Breast epithelium (tissue), 4 donors: ENCODE measurements around the gene UBAC2. TPM values are rescaled to one million over a fixed set of nuclear protein-coding genes. Genes with fewer than 3 reads are reported as not detected.
"Not testable (repeated sequence)": the region's sequence is repeated elsewhere in the genome, so short reads cannot be mapped to it uniquely, and the experiment has no call there.

Experiments
- DNase-seq, 2 donors: peaks; one replicate each; pipeline ENCODE4 v3.0.0-alpha.2; 2019; ENCODE audit warnings: low spot score in 2 of 2
- H3K27ac ChIP-seq, 2 donors: fragments of 200-600 bp; sonication (generic) in 1 of 2; one replicate each; pipeline ENCODE4 v1.5.1; 2016 to 2019; ENCODE audit warnings: mild to moderate bottlenecking in 1 of 2
- H3K27me3 ChIP-seq, 2 donors: fragments of 200-600 bp; sonication (generic) in 1 of 2; one replicate each; pipeline versions ENCODE4 v1.5.1 to v1.6.0; 2017 to 2019; ENCODE audit warnings: control low read depth in 1 of 2, mild to moderate bottlenecking in 1 of 2
- H3K36me3 ChIP-seq: fragments of 200-600 bp; one replicate; pipeline ENCODE4 v1.5.1; 2019
- H3K4me1 ChIP-seq, 2 donors: fragments of 200-600 bp; sonication (generic); one replicate each; pipeline ENCODE4 v1.5.1; 2016 to 2019; ENCODE audit warnings: control low read depth in 1 of 2
- H3K4me3 ChIP-seq, 3 donors: fragments of 200-600 bp; sonication (generic); 1 replicate in 2 of 3; 2 replicates in 1 of 3; pipeline ENCODE4 v1.5.1; 2016 to 2019; ENCODE audit warnings: mild to moderate bottlenecking in 3 of 3, moderate library complexity in 2 of 3
- H3K9me3 ChIP-seq, 2 donors: fragments of 200-600 bp; sonication (generic) in 1 of 2; one replicate each; pipeline ENCODE4 v1.5.1; 2016 to 2019; ENCODE audit warnings: control low read depth in 1 of 2
- CTCF ChIP-seq, 3 donors: fragments of 450-650 bp; IDR thresholded peaks; one replicate each; pipeline ENCODE4 v1.5.1; 2016 to 2017; ENCODE audit warnings: antibody characterized with exemption in 3 of 3, mild to moderate bottlenecking in 3 of 3, moderate library complexity in 3 of 3
- POLR2A ChIP-seq: fragments of 450-650 bp; IDR thresholded peaks from one replicate; pipeline ENCODE4 v1.6.1; 2016; ENCODE audit warnings: antibody characterized with exemption, mild to moderate bottlenecking, moderate library complexity
- POLR2AphosphoS5 ChIP-seq, 3 donors: sonication (generic); formaldehyde crosslinking; IDR thresholded peaks; one replicate each; pipeline ENCODE4 v1.6.1; 2017; ENCODE audit warnings: antibody characterized with exemption in 3 of 3
- intact Hi-C: fragments of 100-400 bp; cut with DNase I; formaldehyde crosslinking; loops from one replicate; pipeline ENCODE4 v1.15.1; 2023; ENCODE audit warnings: low total_unique reads
- total RNA-seq, 3 donors: library from RNA; depleted of rRNA; stranded (reverse); fragments of >200 nt; gene quantifications; one replicate each; pipeline ENCODE4 v1.1.0, GENCODE V29; 2016

UBAC2 gene
- total RNA-seq, 3 donors from 2014 or later, result 64.6 to 72.8 (median 65.1) TPM

- H3K9me3 ChIP-seq, result no peaks in the 10 kb centered on the region
- no peaks in the 10 kb centered on the region for H3K36me3 ChIP-seq
- H3K4me3 ChIP-seq, result no peak overlapping the region
- TF ChIP-seq POLR2A, result no peak
- no peak for TF ChIP-seq POLR2AphosphoS5 (IDR thresholded peaks at IDR 0.05)
- TF ChIP-seq CTCF (IDR thresholded peaks at IDR 0.05), result no peak
- no peaks in the 10 kb centered on the region for H3K4me1 ChIP-seq
- H3K27ac ChIP-seq, result no peak overlapping the region
- intact Hi-C loops, result no loop called here
- DNase-seq, result no peak
- no peaks in the 10 kb centered on the region for H3K27me3 ChIP-seq
Measured at GRCh38 chr13:99230991-99231390, 30.3 kb downstream of the UBAC2 start.

GRCh38 chr13:99231721-99232120 is 31.1 kb downstream of the UBAC2 start:
- intact Hi-C loops, result no loop called here

GRCh38 chr13:99237981-99238662 is 37.5 kb downstream of the UBAC2 start:
- Histone ChIP-seq H3K27ac (no peak overlapping the region), H3K4me1 (no peaks in the 10 kb centered on the region), H3K9me3 (no peaks in the 10 kb centered on the region), H3K27me3 (no peaks in the 10 kb centered on the region), H3K4me3 (no peak overlapping the region), H3K36me3 (no peaks in the 10 kb centered on the region)
- intact Hi-C loops, result no loop called here
- DNase-seq, result no peak
- TF ChIP-seq POLR2AphosphoS5 (IDR thresholded peaks at IDR 0.05) (no peak), CTCF (IDR thresholded peaks at IDR 0.05) (no peak), POLR2A (no peak)

More at GRCh38 chr13:99231721-99232120, 31.1 kb downstream of the UBAC2 start:
- no peak overlapping the region for H3K27ac ChIP-seq
- DNase-seq, result no peak
- no peak overlapping the region for H3K4me3 ChIP-seq
- H3K9me3 ChIP-seq, result no peaks in the 10 kb centered on the region
- H3K27me3 ChIP-seq, result no peaks in the 10 kb centered on the region
- H3K4me1 ChIP-seq, result no peaks in the 10 kb centered on the region
- TF ChIP-seq CTCF (IDR thresholded peaks at IDR 0.05) (no peak), POLR2A (no peak), POLR2AphosphoS5 (IDR thresholded peaks at IDR 0.05) (no peak)
- H3K36me3 ChIP-seq, result no peaks in the 10 kb centered on the region

GRCh38 chr13:99246100-99246499 is 45.4 kb downstream of the UBAC2 start:
- no peak for DNase-seq
- Histone ChIP-seq H3K4me1 (no peaks in the 10 kb centered on the region), H3K9me3 (no peaks in the 10 kb centered on the region), H3K4me3 (no peak overlapping the region), H3K27ac (no peak overlapping the region), H3K27me3 (no peaks in the 10 kb centered on the region), H3K36me3 (no peaks in the 10 kb centered on the region)
- no peak for TF ChIP-seq POLR2A
- TF ChIP-seq POLR2AphosphoS5 (IDR thresholded peaks at IDR 0.05), result no peak
- no peak for TF ChIP-seq CTCF (IDR thresholded peaks at IDR 0.05)
- intact Hi-C loops, result no loop called here

- H3K27me3 ChIP-seq, H3K4me3 ChIP-seq, H3K9me3 ChIP-seq, H3K27ac ChIP-seq, intact Hi-C loops, H3K36me3 ChIP-seq, H3K4me1 ChIP-seq, DNase-seq: not testable (repeated sequence)
Measured at GRCh38 chr13:99249178-99249577, 48.5 kb downstream of the UBAC2 start.

- H3K4me3 ChIP-seq, intact Hi-C loops, H3K9me3 ChIP-seq, H3K4me1 ChIP-seq, DNase-seq, H3K36me3 ChIP-seq, H3K27ac ChIP-seq, H3K27me3 ChIP-seq: not testable (repeated sequence)
Measured at GRCh38 chr13:99249606-99250005, 49.0 kb downstream of the UBAC2 start.
